ENCODE data around the gene KIF5C.

Gene KIF5C

GRCh38 chr2:148994341-148994740 lies 119.3 kb downstream of the KIF5C start:
- H3K4me3 ChIP-seq (replicated peaks in 1 of 2; ENCODE audit: low read depth in 2 of 2, low read length in 2 of 2) = no peak overlapping the region
- no peak for DNase-seq (ENCODE audit: low read depth in 2 of 2)
- TF ChIP-seq, protein P1, sequence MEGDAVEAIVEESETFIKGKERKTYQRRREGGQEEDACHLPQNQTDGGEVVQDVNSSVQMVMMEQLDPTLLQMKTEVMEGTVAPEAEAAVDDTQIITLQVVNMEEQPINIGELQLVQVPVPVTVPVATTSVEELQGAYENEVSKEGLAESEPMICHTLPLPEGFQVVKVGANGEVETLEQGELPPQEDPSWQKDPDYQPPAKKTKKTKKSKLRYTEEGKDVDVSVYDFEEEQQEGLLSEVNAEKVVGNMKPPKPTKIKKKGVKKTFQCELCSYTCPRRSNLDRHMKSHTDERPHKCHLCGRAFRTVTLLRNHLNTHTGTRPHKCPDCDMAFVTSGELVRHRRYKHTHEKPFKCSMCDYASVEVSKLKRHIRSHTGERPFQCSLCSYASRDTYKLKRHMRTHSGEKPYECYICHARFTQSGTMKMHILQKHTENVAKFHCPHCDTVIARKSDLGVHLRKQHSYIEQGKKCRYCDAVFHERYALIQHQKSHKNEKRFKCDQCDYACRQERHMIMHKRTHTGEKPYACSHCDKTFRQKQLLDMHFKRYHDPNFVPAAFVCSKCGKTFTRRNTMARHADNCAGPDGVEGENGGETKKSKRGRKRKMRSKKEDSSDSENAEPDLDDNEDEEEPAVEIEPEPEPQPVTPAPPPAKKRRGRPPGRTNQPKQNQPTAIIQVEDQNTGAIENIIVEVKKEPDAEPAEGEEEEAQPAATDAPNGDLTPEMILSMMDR (IDR thresholded peaks at IDR 0.05; ENCODE audit: low read depth, low read length) = no peak

DNA sequence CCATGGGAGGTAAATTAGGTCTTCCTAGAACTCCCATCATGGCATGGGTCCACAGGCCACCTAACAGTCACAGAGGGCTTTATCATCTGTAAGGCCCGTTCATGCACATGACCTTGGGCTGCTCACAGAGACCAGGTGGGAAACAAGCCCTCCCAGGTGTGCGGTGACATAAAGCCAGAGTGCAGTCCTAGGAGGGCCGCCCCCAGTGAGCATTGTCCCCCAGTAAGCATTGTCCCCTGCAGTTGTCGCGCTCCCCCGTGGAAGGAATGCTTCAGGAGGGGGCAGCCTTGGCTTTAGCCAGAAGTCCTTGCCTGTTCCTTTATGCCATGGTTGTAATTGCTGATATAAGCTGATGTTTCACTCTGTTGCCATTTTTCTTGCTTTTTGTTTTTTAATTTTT lies 121.8 kb downstream of the KIF5C start:
- no peak overlapping the region for H3K4me3 ChIP-seq (replicated peaks in 1 of 2; ENCODE audit: low read depth in 2 of 2, low read length in 2 of 2)
- no peak for DNase-seq (ENCODE audit: low read depth in 2 of 2)
- TF ChIP-seq, protein P1 (IDR thresholded peaks at IDR 0.05; ENCODE audit: low read depth, low read length) = no peak

GRCh38 chr2:148998165-148998830 lies 123.3 kb downstream of the KIF5C start:
- TF ChIP-seq, protein P1 (IDR thresholded peaks at IDR 0.05; ENCODE audit: low read depth, low read length) = no peak
- no peak overlapping the region for H3K4me3 ChIP-seq (replicated peaks in 1 of 2; ENCODE audit: low read depth in 2 of 2, low read length in 2 of 2)
- no peak for DNase-seq (ENCODE audit: low read depth in 2 of 2)

- DNase-seq (ENCODE audit: low read depth in 2 of 2) = no peak
- TF ChIP-seq, protein P1 (IDR thresholded peaks at IDR 0.05; ENCODE audit: low read depth, low read length) = no peak
- H3K4me3 ChIP-seq (replicated peaks in 1 of 2; ENCODE audit: low read depth in 2 of 2, low read length in 2 of 2) = no peak overlapping the region
These were observed 123.8 kb downstream of the KIF5C start for GRCh38 chr2:148998831-148999200.

DNA sequence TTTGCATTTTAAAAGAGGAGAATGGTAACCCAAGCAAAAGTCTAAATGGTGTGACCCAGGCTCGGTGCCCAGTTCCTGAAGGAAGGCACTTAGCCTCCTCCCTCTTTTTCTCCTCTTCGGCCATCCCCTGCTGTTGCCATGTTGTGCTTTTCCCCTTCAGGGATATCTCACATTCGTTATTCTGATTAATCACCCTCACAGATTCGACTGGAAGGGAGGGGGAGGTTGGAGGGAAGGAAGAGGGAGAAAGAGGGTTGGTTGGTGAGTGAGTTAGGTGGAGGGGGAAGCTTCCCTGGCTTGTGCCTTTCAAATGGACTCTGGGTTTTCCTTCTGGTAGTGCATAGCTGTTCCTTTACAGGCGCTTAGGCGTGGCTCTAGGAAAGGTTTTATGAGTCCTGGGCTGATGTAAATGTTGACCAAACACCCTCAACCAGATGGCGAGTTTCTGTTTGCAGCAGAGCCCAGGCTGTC lies 124.5 kb downstream of the KIF5C start:
- TF ChIP-seq, protein P1 (IDR thresholded peaks at IDR 0.05; ENCODE audit: low read depth, low read length) = no peak
- H3K4me3 ChIP-seq (replicated peaks in 1 of 2; ENCODE audit: low read depth in 2 of 2, low read length in 2 of 2) = no peak overlapping the region
- DNase-seq (ENCODE audit: low read depth in 2 of 2) = no peak

GRCh38 chr2:149000158-149000938 lies 125.3 kb downstream of the KIF5C start:
- DNase-seq (ENCODE audit: low read depth in 2 of 2) = no peak
- TF ChIP-seq, protein P1 (IDR thresholded peaks at IDR 0.05; ENCODE audit: low read depth, low read length) = no peak
- no peak overlapping the region for H3K4me3 ChIP-seq (replicated peaks in 1 of 2; ENCODE audit: low read depth in 2 of 2, low read length in 2 of 2)

Data from cardiac fibroblast (primary cell).